Measurements from ENCODE around the gene MYO19. TPM values are rescaled to one million over a fixed set of nuclear protein-coding genes. Genes with fewer than 3 reads are reported as not detected.
A peak's percentile ranks its signal among the peaks of the same experiment; 100 is the strongest.

The MYO19 gene
- total and polyA plus RNA-seq, 9 of the 15 experiments (the other 6 are each of a cell fraction or from before 2014, with no cell fraction given): 21.6 to 176 (median 129) TPM

GRCh38 chr17:36482611-36483504 is 51.8 kb downstream of the MYO19 start (continued):
- TF ChIP-seq ZBTB33 (CRISPR knock-in tag; IDR thresholded peaks at IDR 0.05) (peak; percentile 96), SIN3A (IDR thresholded peaks at IDR 0.05; ENCODE audit: borderline replicate concordance in 2 of 2, control insufficient read depth in 1 of 2, low read depth in 2 of 2, low read length in 2 of 2) (peak; percentile 34 to 42; a peak in 1 of 4 replicates), ERF (CRISPR knock-in tag; IDR thresholded peaks at IDR 0.05) (0 out of 2 replicates have a peak, but pooled peaks have one; percentile 82), USF1 (CRISPR knock-in tag; IDR thresholded peaks at IDR 0.05) (peak; percentile 77), ZNF583 (CRISPR knock-in tag; IDR thresholded peaks at IDR 0.05) (no peak), AFF4 (CRISPR knock-in tag; IDR thresholded peaks at IDR 0.05) (peak; percentile 86), ZNF232 (CRISPR knock-in tag; IDR thresholded peaks at IDR 0.05) (peak; percentile 96), ZFX (CRISPR knock-in tag; IDR thresholded peaks at IDR 0.05) (peak; percentile 71), ZNF282 (CRISPR knock-in tag; IDR thresholded peaks at IDR 0.05) (peak; percentile 98), TGIF2 (CRISPR knock-in tag; IDR thresholded peaks at IDR 0.05) (peak; percentile 89; the same call in 1 of the 2 replicates), ZBTB7A (IDR thresholded peaks at IDR 0.05; ENCODE audit: borderline replicate concordance, control insufficient read depth, low read depth, low read length) (peak; percentile 48; the same call in 1 of the 2 replicates), RHOXF2B (CRISPR knock-in tag; conservative IDR thresholded peaks at IDR 0.05) (0 out of 2 replicates have a peak, but pooled peaks have one; percentile 12), GTF2F1 (IDR thresholded peaks at IDR 0.05; ENCODE audit: low read depth, low read length) (0 out of 2 replicates have a peak, but pooled peaks have one; percentile 48), ZC3H11A (IDR thresholded peaks at IDR 0.05; ENCODE audit: low read depth, low read length) (0 out of 2 replicates have a peak, but pooled peaks have one; percentile 19), E2F6 (IDR thresholded peaks at IDR 0.05; ENCODE audit: borderline replicate concordance in 1 of 2, extremely low read depth in 1 of 2, insufficient read depth in 1 of 2, insufficient read length in 1 of 2, low read depth in 1 of 2, low read length in 1 of 2, poor library complexity in 1 of 2, severe bottlenecking in 1 of 2) (peak; percentile 100)

All from K562 (cell line).